ENCODE results near the gene PARD6B.
A peak's percentile ranks its signal among the peaks of the same experiment; 100 is the strongest.
"Not testable (repeated sequence)": the region's sequence is repeated elsewhere in the genome, so short reads cannot be mapped to it uniquely, and the experiment has no call there.

The PARD6B gene

DNA sequence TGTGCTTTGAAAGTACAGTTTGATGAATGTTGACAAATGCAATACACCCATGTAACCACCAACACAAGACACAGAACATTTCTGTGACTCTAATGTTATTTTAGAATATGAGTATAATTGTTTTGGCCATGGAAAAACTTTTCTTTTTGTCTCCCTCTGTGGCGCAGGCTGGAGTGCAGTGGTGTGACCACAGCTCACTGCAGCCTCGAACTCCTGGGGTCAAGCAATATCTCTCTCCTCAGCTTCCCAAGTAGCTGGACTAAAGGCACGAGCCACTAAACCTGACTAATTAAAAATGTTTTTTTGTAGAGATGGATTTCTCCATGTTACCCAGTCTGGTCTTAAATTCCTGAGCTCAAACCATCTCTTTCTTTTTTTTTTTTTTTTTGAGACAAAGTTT, 43.1 kb downstream of the PARD6B start:
- no peak for DNase-seq (ENCODE audit: low read depth in 2 of 2)

DNA sequence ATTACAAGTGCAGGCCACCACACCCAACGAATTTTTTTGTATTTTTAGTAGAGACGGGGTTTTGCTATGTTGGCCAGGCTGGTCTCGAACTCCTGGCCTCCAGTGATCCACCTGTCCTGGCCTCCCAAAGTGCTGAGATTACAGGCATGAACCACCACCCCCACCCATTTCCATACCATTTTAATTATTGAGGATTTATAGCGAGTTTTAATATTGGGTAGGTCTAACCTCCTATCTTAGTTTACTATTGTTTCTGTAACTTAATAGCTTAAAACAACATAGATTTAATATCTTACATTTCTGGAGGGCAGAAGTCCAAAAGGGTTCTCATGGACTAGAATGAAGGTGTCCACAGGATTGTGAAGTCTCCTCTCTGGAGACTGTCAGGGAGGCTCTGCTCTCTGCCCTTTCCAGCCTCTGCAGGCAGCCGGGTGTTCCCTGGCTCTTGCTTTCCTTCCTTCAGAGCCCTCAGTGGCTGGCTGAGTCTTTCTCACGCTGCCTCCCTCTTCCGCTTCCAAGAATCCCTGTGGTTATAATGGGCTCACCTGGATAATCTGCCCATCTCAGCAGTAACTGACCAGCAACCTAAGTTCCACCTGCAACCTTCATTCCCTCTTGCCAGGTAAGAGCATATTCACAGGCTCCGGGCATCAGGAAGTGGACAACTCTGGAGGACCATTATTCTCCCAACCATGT, 44.9 kb downstream of the PARD6B start:
- DNase-seq (ENCODE audit: low read depth in 2 of 2) = no peak

DNA sequence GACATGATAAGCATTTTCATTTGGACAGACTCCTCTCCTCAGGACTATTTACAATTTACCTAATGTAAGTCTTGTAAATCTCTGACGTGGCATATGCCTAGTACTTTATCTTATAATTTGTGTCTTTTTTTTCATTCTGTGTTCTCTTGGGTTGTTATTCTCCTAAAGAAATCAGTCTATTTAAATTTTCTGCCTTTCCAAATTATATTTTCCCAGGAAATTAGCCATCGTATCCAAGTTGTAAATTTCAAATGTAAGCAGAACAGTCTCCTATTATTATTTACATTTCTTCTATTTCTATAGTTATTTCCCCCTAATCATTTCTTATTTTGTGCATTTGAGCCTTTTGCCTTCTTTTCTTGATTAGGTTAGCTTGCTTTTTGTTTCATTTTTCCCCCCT, 46.0 kb downstream of the PARD6B start:
- DNase-seq (ENCODE audit: low read depth in 2 of 2) = no peak

DNA sequence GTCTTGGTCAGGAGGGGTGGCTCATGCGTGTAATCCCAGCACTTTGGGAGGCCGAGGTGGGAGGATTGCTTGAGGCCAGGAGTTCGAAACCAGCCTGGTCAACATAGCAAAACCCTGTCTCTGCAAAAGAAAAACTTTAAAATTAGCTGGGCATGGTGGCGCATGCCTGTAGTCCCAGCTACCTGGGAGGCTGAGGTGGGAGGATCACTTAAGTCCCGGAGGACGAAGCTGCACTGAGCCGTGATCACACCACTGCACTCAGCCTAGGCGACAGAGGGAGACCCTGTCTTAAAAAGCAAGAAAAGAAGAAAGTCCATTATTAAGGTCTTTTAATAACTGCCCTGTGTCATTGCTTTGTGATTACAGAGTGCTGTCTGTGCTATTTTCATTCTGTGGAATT, 47.6 kb downstream of the PARD6B start:
- DNase-seq (ENCODE audit: low read depth in 2 of 2) = not testable (repeated sequence)

DNA sequence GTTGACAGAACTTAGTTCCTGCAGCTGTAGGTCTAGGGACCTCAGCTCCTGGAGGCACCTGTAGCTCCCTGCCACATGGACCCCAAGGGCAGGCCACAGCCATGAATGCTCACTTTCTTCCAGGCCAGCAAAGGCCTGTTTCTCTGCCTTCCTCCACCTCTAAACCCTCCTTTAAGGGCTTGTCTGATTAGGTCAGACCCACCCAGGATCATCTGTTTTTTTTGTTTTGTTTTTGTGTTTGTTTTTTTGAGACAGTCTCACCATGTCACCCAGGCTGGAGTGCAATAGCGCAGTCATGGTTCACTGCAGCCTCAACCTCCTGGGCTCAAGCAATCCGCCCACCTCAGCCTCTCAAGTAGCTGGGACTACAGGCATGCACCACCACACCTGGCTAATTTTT, 52.0 kb downstream of the PARD6B start:
- DNase-seq (ENCODE audit: low read depth in 2 of 2) = no peak

DNA sequence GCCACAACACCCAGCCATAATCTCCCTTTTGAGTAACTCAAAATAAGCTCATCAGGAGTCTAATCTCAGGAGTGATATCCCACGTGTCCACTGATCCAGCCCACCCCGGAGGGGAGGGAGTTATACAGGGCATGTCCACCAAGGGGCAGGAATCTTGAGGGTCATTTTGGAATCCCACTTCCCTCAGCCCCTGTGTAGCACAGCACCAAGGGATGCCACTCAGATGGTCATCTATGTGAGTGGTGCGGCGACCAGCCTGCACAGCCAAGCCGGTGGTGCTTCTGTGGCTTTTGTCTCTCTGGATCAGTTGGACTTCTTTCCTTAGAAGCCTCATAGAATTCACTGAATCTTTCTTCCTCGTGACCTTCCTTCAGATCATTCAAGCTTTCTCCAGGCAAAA, 52.5 kb downstream of the PARD6B start:
- no peak for DNase-seq (ENCODE audit: low read depth in 2 of 2)

DNA sequence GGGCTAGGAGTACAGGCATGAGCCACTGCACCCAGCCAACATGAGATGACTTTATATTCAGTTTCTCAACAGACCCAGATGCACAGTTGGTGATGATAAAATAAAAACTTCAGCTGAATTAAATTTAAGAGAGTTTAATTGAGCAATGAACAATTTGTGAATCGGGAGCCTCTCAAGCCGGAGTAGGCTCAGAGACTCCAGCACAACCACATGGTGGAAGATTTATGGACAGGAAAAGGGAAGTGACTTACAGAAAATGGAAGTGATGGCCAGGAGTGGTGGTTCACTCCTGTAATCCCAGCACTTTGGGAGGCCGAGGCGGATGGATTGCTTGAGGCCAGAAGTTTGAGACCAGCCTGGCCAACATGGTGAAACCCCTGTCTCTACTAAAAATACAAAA, 53.1 kb downstream of the PARD6B start:
- no peak for DNase-seq (ENCODE audit: low read depth in 2 of 2)

DNA sequence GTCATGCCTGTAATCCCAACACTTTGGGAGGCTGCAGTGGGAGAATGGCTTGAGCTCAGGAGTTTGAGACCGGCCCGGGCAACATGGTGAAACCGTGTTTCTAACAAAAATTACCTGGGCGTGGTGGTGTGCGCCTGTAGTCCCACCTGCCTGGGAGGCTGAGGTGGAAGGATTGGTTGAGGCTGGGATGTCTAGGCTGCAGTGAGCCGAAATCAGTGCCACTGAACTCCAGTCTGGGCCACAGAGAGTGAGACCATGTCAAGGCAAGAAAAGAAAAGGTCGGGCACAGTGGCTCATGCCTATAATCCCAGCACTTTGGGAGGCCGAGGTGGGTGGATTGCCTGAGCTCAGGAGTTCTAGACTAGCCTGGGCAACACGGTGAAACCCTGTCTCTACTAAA, 55.3 kb downstream of the PARD6B start:
- DNase-seq (ENCODE audit: low read depth in 2 of 2) = no peak

DNA sequence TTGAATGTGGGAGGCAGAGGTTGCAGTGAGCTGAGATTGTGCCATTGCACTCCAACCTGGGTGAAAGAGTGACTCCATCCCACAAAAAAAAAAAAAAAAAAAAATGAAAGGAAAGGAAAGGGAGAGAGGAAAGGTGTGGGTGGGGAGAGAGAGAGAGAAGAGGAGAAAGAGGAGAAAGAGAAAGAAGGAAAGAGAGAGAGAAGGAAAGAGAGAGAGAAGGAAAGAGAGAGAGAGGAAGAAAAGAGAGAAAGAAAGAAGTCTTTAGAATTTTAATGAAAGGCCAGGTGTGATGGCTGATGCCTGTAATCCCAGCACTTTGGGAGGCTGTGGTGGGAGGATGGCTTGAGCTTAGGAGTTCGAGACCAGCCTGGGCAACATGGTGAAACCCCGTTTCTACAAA, 55.8 kb downstream of the PARD6B start:
- no peak for DNase-seq (ENCODE audit: low read depth in 2 of 2)

DNA sequence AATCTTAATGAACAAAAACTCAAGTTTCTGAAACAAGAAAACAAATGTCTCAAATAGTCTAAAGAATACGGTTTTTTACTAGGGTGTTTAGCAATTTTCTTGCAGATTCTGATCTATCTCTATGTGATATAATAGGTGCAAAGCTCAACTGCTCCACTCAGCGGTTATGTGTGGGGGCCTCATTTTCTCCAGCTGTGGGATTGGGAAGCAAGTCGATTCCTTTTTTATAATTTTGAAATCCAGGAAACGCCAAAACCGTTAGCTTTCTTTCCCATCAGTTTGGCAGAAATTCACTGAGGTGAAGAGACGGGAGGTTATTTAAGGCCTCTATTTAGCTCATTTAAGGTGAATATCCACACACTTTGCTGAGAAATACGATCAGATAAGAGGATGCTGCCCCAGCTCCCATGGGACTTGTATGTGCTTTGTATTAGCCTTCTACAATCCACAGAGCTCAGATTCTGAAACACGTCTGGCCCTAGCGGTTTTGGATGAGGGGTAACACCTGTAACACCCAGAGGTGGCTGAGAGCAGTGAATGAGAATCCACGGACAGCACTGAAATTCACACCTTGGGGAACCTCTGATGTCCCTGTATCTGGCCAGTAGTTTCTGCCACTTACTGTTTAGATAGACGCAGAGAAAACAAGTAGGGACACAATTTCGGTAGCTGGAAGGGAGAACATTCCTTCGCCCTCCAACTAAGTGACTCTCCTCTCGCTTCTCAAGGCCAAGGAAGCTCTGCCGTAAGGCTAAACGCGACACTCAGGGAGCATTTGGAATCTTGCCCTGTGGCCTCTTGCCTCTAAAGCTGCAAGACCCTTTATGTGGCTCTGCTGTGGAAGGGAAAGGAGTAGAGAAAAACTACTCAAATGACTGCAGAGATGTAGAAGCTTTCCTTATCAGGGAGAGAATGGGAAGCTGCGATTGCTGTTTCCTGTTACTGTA, 56.9 kb downstream of the PARD6B start:
- no peak for DNase-seq (ENCODE audit: low read depth in 2 of 2)

DNA sequence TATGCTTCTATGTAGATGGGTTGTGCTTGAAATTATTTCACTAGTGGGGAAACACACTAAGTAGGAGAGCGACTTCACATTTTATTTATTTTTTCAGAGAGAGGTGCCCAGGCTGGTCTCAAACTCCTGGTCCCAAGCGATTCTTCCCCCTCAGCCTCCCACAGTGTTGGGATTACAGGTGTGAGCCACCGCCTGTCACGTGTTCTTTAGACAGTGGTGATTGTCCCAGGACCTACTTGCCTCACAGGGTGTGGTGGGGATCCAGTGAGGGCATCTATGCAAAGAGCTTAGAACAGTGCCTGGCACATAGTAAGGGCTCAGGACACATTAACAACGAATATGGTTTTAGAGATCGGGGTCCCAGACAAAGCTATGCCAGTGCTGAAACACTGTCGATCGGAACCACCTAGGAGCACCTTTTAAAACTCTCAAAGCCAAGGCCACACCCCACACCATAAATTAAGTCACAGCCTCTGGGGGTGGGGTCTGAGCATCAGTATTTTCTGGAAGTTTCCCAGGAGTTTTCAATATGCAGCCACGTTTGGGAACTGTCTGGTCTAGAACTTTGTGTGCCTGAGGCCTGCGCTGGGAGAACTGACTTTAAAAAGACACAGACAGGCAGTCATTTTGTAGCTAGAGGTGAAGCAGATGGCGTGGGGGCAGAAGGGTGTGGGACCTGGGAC, 58.7 kb downstream of the PARD6B start:
- DNase-seq (ENCODE audit: low read depth in 2 of 2) = no peak

DNA sequence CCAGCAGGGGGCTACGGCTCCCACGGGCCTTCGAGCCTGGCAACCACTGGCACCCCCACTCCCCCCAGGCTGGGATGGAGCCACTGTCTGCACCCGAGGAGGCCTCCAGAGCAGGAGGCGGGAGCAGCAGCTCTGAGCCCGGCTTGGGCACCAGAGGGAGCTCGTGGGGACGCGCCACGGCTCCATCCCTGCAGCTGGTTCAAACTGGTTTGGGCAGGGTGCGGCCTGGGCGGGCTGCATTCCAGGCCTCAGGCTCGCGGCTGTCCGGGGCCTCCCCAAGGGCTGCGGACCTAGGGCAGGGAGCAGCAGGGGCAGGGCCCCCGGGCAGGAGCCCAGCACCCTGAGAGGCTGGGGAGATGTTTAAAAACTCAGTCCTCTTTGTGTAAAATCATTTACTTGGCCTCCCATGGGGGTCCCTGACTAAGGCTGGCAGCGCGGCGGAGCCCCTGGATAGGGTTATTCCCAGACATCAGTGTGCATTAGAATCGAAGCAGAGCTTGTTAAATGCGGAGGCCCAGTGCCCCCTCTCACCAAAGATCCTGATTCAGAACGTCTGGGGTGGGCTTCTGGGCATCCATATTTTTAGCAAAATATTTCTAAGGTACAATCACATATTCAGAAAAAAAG, 59.4 kb downstream of the PARD6B start:
- peak; percentile 79 to 81 for DNase-seq (ENCODE audit: low read depth in 2 of 2)

DNA sequence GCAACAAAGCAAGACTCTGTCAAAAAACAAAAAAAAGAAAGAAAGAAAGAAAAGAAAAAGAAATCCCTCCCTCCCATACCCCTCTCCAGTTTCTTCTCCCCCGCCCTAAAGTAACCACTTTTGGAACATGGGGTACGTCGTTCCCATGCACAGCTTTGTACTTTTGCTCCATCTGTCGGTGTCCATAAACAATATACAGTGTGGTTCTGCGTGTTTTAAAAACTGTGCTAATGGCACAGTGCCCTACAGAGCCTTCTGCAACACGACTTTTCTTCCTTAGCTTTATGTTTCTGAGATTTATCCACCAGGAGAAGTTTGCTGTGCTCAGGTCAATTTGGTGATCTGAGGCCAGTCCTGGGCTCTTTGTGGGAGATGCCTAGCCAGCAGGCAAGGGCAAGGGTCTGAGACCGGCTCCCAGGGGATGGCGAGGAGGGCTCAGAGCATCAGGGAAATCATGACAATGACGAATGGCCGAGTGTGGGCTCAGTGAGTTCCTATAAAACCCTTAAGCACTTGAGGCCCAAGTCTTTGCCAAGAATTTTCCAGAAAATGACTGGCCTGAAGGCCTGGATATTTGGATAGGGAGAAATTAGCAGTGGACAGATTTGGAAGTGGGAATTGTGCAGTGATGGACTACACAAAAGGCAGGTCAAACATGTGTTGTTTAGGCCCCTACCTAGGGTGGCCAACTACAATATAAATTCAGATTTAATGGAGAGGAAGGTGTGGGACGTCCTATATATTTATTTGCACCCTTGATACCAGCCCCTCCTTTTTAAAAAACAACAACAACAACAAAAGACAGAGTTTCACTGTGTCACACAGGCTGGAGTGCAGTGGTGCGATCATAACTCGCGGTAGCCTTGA, 61.6 kb downstream of the PARD6B start:
- DNase-seq (ENCODE audit: low read depth in 2 of 2) = no peak

DNA sequence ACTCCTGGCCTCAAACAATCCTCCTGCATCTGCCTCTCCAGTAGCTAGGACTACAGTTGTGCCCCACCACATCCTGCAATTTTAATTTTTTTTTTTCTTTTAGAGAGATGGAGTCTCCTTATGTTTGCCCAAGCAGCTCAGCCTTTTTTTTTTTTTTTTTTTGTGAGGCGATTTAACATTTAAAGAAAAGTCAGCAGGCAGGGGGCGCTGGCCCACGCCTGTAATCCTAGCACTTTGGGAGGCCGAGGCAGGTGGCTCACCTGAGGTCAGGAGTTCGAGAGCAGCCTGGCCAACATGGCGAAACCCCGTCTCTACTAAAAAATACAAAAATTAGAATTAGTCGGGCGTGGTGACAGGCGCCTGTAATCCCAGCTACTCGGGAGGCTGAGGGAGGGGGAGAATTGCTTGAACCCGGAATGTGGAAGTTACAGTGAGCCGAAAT, 62.2 kb downstream of the PARD6B start:
- DNase-seq (ENCODE audit: low read depth in 2 of 2) = peak in 1 of 2 donors; percentile 41

DNA sequence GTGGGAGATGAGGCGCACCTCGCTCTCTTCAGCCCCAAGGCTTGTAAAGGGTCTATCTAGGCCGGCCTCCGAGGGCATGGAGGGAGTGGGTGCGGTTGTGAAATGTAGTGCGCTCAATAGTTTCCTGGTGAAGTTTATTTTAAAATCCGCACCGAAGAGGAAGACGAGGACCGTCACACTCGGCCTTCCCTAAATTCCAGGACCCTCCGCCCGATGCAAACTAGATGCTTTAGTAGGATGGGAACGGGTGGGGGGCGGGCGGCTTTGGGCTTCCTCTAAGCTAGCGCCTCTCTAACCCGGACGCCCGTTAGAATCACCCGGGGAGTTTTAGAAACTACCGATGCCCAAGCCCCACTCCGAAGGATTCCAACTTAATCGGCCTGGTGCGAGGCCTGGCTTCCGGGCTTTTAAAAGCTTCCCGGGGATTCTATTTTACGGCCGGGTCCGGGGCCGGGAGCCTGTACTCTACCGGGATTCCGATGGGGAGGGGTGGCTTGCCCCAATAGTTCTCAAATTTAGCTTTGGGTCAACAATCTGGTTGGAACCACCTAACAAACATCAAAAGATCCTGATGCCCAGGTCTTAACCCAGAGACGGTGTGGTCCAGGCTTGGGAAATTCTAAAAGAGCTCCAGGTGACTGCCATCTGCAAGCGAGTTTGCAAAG, 62.9 kb downstream of the PARD6B start:
- DNase-seq (ENCODE audit: low read depth in 2 of 2) = no peak

DNA sequence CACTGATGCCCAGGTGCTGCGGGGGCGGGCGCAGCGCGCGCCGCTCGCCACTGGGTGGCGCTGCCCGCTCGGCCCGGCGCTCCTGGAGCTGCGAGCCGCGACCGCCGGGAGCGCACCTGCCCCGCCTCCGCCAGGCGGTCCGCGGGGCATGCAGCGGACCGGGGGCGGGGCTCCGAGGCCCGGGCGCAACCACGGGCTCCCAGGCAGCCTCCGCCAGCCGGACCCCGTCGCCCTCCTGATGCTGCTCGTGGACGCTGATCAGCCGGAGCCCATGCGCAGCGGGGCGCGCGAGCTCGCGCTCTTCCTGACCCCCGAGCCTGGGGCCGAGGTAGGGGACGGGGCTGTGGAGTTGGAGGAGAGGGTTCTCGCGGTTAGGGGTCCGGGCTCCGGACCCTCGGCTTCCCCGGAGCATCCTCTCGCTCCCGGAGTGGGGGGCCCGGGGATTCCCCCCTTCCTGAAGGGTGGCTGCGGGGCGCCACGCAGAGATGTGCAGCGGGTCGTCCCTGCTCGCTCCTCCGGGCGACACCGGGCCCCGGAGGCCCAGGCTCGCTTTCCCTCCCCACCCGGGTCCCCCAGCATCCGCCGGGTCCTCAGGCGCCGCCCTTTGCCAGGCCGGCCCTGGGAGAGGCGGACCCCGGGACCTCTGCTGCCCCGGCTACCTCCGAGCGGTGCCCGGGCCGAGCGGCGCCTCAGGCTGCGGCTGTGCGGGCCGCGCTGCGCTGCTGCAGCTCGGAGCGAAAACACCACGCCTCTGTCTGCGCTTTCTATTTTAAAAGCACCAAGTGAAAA, 63.7 kb downstream of the PARD6B start, which contains the start of gene BCAS4:
Gene BCAS4, plus strand, starts transcription at position 216 of the 789 bp plus-strand sequence. Its CDS starts 23 bp downstream, at position 239.
- peak; percentile 70 to 76 for DNase-seq (ENCODE audit: low read depth in 2 of 2)

DNA sequence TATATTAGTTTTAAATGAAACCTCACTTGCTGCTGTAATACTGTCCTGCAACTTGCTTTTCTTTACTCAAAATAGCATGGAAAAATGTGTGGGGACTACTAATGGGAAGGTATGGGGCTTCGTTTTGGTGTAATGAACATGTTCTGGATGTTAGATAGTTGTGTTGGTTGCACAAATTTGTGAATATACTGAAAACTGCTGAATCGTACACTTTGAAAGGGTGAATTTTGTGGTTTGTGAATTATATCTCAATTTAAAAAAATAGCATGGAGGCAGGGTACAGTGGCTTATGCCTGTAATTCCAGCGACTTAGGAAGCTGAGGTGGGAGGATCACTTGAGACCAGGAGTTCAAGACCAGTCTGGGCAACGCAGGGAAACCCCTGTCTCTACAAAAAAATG, 65.8 kb downstream of the PARD6B start:
- DNase-seq (ENCODE audit: low read depth in 2 of 2) = no peak

DNA sequence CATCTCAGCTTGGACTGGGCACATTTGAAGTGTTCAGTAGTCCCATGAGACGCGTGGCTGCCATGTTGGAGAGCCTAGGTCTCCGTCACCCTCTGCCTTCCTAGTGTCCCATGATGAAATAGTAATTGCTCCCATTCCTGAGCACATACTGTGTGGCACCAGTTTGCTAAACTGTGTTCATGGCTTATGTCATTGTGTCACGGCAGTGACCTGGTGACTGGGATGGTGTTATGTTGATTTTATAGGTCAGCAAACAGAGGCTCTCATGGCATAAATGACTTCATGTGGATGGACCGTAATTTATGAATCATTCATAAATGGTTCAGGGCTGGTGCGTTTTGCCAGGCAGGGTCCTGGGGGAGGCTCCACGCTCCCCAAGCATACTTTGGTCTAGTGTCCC, 67.3 kb downstream of the PARD6B start:
- no peak for DNase-seq (ENCODE audit: low read depth in 2 of 2)

DNA sequence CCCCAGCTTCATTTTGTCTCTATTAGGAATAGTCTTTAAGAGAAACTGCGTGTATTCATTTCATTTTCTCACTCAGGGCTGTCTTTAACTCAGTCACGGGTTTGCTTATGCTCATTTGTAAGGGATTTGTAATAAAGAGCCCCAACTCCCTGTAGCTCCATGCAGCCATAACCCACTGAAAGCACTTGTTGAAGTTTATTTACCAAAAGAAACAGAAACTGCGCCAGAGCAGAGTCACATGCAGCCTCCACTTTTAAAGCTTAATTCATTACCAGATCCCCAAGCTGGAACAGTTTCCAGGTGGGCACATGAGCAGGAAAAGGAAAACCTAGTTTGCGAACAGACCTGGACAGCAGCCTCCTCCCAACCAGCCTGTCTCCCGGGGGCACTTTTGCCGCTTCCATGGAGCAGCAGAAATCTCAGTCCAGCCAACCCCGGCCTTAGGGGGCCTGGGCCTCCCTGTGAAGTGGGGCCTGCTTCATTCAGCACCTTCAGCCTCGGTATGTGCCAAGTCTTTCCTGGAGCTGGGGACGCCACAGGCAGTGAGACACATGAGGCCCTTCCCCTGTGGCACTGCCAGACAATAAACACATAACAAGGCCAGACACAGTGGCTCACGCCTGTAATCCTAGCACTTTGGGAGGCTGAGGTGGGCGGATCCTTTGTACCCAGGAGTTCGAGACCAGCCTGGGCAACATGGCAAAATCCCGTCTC, 68.0 kb downstream of the PARD6B start:
- DNase-seq (ENCODE audit: low read depth in 2 of 2) = no peak
